ENCODE data around the gene GART. TPM values are rescaled to one million over a fixed set of nuclear protein-coding genes. Genes with fewer than 3 reads are reported as not detected.

Gene GART
- total RNA-seq (2021; ENCODE audit: unreplicated experiment) (241 TPM), Bru-seq, nascent RNA (percentile 96 among the genes with signal in this experiment), BruChase-seq, experiment 1, labeled RNA remaining after a 6-hour chase (percentile 97 among the genes with signal in this experiment), BruChase-seq, experiment 2, labeled RNA remaining after a 2-hour chase (percentile 95 among the genes with signal in this experiment)
- polyA plus RNA-seq (2012), result 93.2 and 108 TPM in 2 replicates
- long read RNA-seq, transcript GART-201 (11 exons, 2,149 nt), result minor isoform, 209 of 637 reads
- long read RNA-seq, transcript GART-203 (22 exons, 3,341 nt), result major isoform, 238 of 637 reads
- long read RNA-seq, partial matches to known transcripts, result 120 of 637 reads
- long read RNA-seq, other reads (novel, unspliced or antisense), result 67 of 637 reads

DNA sequence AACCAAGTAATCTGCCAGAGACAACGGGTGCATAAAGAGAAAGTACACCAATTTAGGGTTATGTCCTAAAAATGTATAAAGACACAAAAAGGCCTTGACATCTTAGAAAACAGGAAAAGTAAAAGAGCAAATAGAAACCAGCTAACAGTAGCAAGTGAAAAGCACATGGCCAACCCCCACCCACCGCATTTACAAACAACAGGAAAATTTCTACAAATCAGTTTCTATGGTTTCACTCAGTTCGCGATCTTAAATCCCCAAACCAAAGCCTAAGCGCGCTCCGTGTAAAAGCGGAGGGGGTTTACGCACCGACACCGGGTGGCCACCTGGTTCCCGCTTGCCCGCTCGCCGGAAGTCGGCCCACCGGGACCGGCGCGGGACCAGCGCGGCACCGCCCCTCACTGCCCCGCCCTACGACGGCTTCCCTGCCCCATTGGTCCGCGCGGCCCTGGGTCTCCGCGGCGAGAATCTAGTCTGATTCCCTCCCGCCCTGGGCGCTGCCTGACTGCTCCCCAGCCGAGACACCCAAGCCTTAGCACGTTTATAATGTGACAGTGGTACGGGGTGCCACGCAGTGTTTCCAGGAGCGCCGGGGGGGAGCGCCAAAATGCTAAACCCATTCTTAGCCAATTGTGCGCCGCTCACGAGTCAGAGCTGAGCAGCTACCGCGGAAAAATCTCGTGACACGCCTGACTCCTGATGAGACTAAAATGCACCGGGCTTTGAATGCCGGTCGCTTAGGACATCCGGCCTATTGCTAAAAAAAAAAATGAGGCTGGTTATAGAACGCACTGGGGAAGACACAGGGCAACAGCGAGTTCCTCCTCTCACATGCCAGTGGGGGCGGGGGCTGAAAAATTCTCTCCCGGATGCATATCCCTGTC is at the start of gene GART:
Gene GART, minus strand, starts transcription at position 362 of the 884 bp plus-strand sequence. CDS start 2,802 bp downstream, outside the sequence.
- Histone ChIP-seq H3K9me3 (ENCODE audit: control insufficient read depth in 1 of 2, insufficient read depth in 1 of 2, low read depth in 1 of 2, low read length in 2 of 2) (no peaks in the 10 kb centered on the region), H3K27me3 (ENCODE audit: insufficient read depth, low read length) (no peaks in the 10 kb centered on the region), H3K4me3 (replicated peaks in 1 of 2; ENCODE audit: low read depth in 1 of 2, low read length in 2 of 2) (peak within 1 kb of the TSS; percentile 87 to 91), H3K9me2 (ENCODE audit: insufficient read depth) (no peaks in the 10 kb centered on the region), H3K4me1 (ENCODE audit: control insufficient read depth in 1 of 2, insufficient read depth in 2 of 2, low read length in 2 of 2) (peaks cover 15 to 19% of the 10 kb centered on the region in 2 experiments), H3K4me2 (ENCODE audit: low read length) (peak within 1 kb of the TSS; percentile 92), H3K27ac (ENCODE audit: low read depth, low read length) (peak within 1 kb of the TSS; percentile 98), H3K79me2 (ENCODE audit: insufficient read depth, low read length) (peaks cover 90% of the 10 kb centered on the region), H3K36me3 (ENCODE audit: control insufficient read depth in 1 of 2, insufficient read depth in 2 of 2, low read length in 2 of 2) (peaks cover 19 to 42% of the 10 kb centered on the region in 2 experiments), H2AFZ (ENCODE audit: low read depth, low read length, poor library complexity, severe bottlenecking) (no peak within 1 kb of the TSS), H4K20me1 (ENCODE audit: insufficient read depth) (peaks cover 33% of the 10 kb centered on the region; the same call in 1 of the 2 replicates), H3K9ac (ENCODE audit: low read length) (peak within 1 kb of the TSS; percentile 89)
- ChIA-PET POLR2A (interaction anchor here (1.3 kb wide), 1 partner anchor 46 kb away, joined by 4 read pairs; the partner anchor contains the start of gene DONSON), RAD21 (ENCODE audit: low non-redundant PET in 1 of 2, low total read pairs in 2 of 2, uncharacterized antibody in 2 of 2, unreplicated experiment in 2 of 2) (no interaction called here), CTCF (no interaction called here)
- DNase-seq (ENCODE audit: low read depth, low spot score), result peak; percentile 42
- ATAC-seq, result peak; percentile 77
- no peak for TF ChIP-seq RAD21 (IDR thresholded peaks at IDR 0.05; ENCODE audit: low read depth)
- TF ChIP-seq, protein P1, sequence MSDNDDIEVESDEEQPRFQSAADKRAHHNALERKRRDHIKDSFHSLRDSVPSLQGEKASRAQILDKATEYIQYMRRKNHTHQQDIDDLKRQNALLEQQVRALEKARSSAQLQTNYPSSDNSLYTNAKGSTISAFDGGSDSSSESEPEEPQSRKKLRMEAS (IDR thresholded peaks at IDR 0.05), result no peak
- no peak for TF ChIP-seq JUND (IDR thresholded peaks at IDR 0.05)
- TF ChIP-seq ELF1 (IDR thresholded peaks at IDR 0.05; ENCODE audit: borderline replicate concordance, low read depth), result no peak
- no peak for TF ChIP-seq SP1 (IDR thresholded peaks at IDR 0.05; ENCODE audit: low read depth)
- TF ChIP-seq CBX3 (IDR thresholded peaks at IDR 0.05; ENCODE audit: low read depth), result no peak
- TF ChIP-seq POLR2A (IDR thresholded peaks at IDR 0.05; ENCODE audit: borderline replicate concordance, extremely low read depth, insufficient read depth, insufficient read length), result peak; percentile 53
- TF ChIP-seq POLR2AphosphoS5 (IDR thresholded peaks at IDR 0.05; ENCODE audit: low read depth, low read length), result peak; percentile 64; the same call in 1 of the 2 replicates
- TF ChIP-seq, protein P2, sequence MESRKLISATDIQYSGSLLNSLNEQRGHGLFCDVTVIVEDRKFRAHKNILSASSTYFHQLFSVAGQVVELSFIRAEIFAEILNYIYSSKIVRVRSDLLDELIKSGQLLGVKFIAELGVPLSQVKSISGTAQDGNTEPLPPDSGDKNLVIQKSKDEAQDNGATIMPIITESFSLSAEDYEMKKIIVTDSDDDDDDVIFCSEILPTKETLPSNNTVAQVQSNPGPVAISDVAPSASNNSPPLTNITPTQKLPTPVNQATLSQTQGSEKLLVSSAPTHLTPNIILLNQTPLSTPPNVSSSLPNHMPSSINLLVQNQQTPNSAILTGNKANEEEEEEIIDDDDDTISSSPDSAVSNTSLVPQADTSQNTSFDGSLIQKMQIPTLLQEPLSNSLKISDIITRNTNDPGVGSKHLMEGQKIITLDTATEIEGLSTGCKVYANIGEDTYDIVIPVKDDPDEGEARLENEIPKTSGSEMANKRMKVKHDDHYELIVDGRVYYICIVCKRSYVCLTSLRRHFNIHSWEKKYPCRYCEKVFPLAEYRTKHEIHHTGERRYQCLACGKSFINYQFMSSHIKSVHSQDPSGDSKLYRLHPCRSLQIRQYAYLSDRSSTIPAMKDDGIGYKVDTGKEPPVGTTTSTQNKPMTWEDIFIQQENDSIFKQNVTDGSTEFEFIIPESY (IDR thresholded peaks at IDR 0.05; ENCODE audit: extremely low read depth, insufficient replicate concordance, low read length), result no peak
- no peak for TF ChIP-seq SIN3A (IDR thresholded peaks at IDR 0.05; ENCODE audit: low read depth)
- no peak for TF ChIP-seq SRF (IDR thresholded peaks at IDR 0.05; ENCODE audit: low read depth)
- TF ChIP-seq, protein P3, sequence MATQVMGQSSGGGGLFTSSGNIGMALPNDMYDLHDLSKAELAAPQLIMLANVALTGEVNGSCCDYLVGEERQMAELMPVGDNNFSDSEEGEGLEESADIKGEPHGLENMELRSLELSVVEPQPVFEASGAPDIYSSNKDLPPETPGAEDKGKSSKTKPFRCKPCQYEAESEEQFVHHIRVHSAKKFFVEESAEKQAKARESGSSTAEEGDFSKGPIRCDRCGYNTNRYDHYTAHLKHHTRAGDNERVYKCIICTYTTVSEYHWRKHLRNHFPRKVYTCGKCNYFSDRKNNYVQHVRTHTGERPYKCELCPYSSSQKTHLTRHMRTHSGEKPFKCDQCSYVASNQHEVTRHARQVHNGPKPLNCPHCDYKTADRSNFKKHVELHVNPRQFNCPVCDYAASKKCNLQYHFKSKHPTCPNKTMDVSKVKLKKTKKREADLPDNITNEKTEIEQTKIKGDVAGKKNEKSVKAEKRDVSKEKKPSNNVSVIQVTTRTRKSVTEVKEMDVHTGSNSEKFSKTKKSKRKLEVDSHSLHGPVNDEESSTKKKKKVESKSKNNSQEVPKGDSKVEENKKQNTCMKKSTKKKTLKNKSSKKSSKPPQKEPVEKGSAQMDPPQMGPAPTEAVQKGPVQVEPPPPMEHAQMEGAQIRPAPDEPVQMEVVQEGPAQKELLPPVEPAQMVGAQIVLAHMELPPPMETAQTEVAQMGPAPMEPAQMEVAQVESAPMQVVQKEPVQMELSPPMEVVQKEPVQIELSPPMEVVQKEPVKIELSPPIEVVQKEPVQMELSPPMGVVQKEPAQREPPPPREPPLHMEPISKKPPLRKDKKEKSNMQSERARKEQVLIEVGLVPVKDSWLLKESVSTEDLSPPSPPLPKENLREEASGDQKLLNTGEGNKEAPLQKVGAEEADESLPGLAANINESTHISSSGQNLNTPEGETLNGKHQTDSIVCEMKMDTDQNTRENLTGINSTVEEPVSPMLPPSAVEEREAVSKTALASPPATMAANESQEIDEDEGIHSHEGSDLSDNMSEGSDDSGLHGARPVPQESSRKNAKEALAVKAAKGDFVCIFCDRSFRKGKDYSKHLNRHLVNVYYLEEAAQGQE (IDR thresholded peaks at IDR 0.05; ENCODE audit: low read depth), result no peak
- no TSS peak for BruUV-seq (replicated peaks)
- intact Hi-C loops (cut with micrococcal nuclease), result loop anchor here (5.0 kb wide), 1 partner anchor 100 kb away; the partner anchor contains the start of genes CRYZL1 and ITSN1

Data from HCT116 (cell line).